Small intestine (tissue), 4 donors: ENCODE results near the gene S100A3. TPM values are rescaled to one million over a fixed set of nuclear protein-coding genes. Genes with fewer than 3 reads are reported as not detected.

ENCODE experiments used
- polyA plus RNA-seq, 4 donors: library from polyadenylated mRNA; stranded (reverse) in 3 of 4; unstranded in 1 of 4; fragments of 200-250 nt in 3 of 4; fragments of 120-200 nt in 1 of 4; gene quantifications; one replicate each; pipeline versions ENCODE4 v1.2.1 to v1.2.3, GENCODE V29; 2013
- donor health status: healthy with polysubstance abuse.
- donor health status: Bipolar disorder and iron deficiency.
- donor health status: healthy.

S100A3 gene
- polyA plus RNA-seq, 4 donors: 0.06 to 4.3 (median 2.1) TPM; not detected in 1

Other genes with a start within 250 kb of the S100A3 start
- under 1 TPM in 1 of 4 donors, not detected in 3; 0.07 TPM for gene PGLYRP3, start 236.3 kb downstream of the S100A3 start, polyA plus RNA-seq
- gene PGLYRP4, start 200.4 kb downstream of the S100A3 start, polyA plus RNA-seq: under 1 TPM in 2 of 4 donors, not detected in 2; 0.18 to 0.33 TPM
- gene S100A9, start 191.4 kb downstream of the S100A3 start, polyA plus RNA-seq: 100 to 1,000 TPM in 2 of 4 donors, 10 to 100 TPM in 2; 57.0 to 509 (median 97.5) TPM
- gene S100A12, start 173.6 kb downstream of the S100A3 start, polyA plus RNA-seq: 1 to 10 TPM in 2 of 4 donors, under 1 TPM in 1, not detected in 1; 0.85 to 6.7 (median 2.8) TPM
- 100 to 1,000 TPM in 2 of 4 donors, 10 to 100 TPM in 2; 10.2 to 208 (median 86.3) TPM for gene S100A8, start 158.2 kb downstream of the S100A3 start, polyA plus RNA-seq
- gene S100A7A, start 132.7 kb downstream of the S100A3 start, polyA plus RNA-seq: not detected
- not detected for gene S100A7, start 88.6 kb downstream of the S100A3 start, polyA plus RNA-seq
- gene S100A6, start 13.3 kb downstream of the S100A3 start, polyA plus RNA-seq: 1,000 to 10,000 TPM in 3 of 4 donors, 100 to 1,000 TPM in 1; 313 to 4,929 (median 1,988) TPM
- gene S100A5, start 8.3 kb downstream of the S100A3 start, polyA plus RNA-seq: under 1 TPM in 1 of 4 donors, not detected in 3; 0.18 TPM
- 100 to 1,000 TPM in 2 of 4 donors, 10 to 100 TPM in 1, 1 to 10 TPM in 1; 7.6 to 230 (median 78.7) TPM for gene S100A4, start 3.5 kb downstream of the S100A3 start, polyA plus RNA-seq
- gene S100A2, start 16.6 kb upstream of the S100A3 start, polyA plus RNA-seq: 1 to 10 TPM in 3 of 4 donors, under 1 TPM in 1; 0.43 to 9.8 (median 4.5) TPM
- gene S100A16, start 63.9 kb upstream of the S100A3 start, polyA plus RNA-seq: 100 to 1,000 TPM; 122 to 389 (median 315) TPM
- 100 to 1,000 TPM; 356 to 952 (median 630) TPM for gene S100A14, start 67.1 kb upstream of the S100A3 start, polyA plus RNA-seq
- gene S100A13, start 78.2 kb upstream of the S100A3 start, polyA plus RNA-seq: 100 to 1,000 TPM in 2 of 4 donors, 10 to 100 TPM in 2; 50.1 to 132 (median 83.1) TPM
- gene S100A1, start 79.2 kb upstream of the S100A3 start, polyA plus RNA-seq: 10 to 100 TPM in 1 of 4 donors, 1 to 10 TPM in 3; 2.7 to 13.5 (median 3.5) TPM
- gene CHTOP, start 84.8 kb upstream of the S100A3 start, polyA plus RNA-seq: 10 to 100 TPM; 40.3 to 98.4 (median 49.4) TPM
- gene SNAPIN, start 109.4 kb upstream of the S100A3 start, polyA plus RNA-seq: 10 to 100 TPM; 23.9 to 29.2 (median 26.5) TPM
- 100 to 1,000 TPM in 2 of 4 donors, 10 to 100 TPM in 2; 58.1 to 145 (median 109) TPM for gene ILF2, start 121.7 kb upstream of the S100A3 start, polyA plus RNA-seq
- gene NPR1, start 129.4 kb upstream of the S100A3 start, polyA plus RNA-seq: 10 to 100 TPM in 1 of 4 donors, 1 to 10 TPM in 1, under 1 TPM in 2; 0.22 to 18.1 (median 1.4) TPM
- gene INTS3, start 178.8 kb upstream of the S100A3 start, polyA plus RNA-seq: 10 to 100 TPM; 14.9 to 52.6 (median 22.6) TPM
- 10 to 100 TPM in 2 of 4 donors, 1 to 10 TPM in 2; 5.4 to 50.4 (median 16.9) TPM for gene SLC27A3, start 226.1 kb upstream of the S100A3 start, polyA plus RNA-seq